Measurements from ENCODE around the gene PRDX1.
"Not testable (repeated sequence)": the region's sequence is repeated elsewhere in the genome, so short reads cannot be mapped to it uniquely, and the experiment has no call there.

- TF ChIP-seq CTCF, POLR2A (IDR thresholded peaks at IDR 0.05): not testable (repeated sequence)
These were observed 1.8 kb upstream of the PRDX1 start for GRCh38 chr1:45523516-45523915.

Data from right lobe of liver (tissue), 4 donors.